KMS-11 (cell line): ENCODE data around the gene VEPH1.

Experiments
- H2AFZ ChIP-seq: fragments of 200-600 bp; sonication (generic); 2 replicates; pipeline ENCODE4 v1.6.1; 2016; ENCODE audit warnings: antibody characterized with exemption, mixed run types, low read depth
- H3K27ac ChIP-seq: fragments of 200-600 bp; sonication (generic); 2 replicates; pipeline ENCODE4 v1.6.1; 2016; ENCODE audit warnings: mild to moderate bottlenecking, mixed run types
- H3K27me3 ChIP-seq: fragments of 200-600 bp; sonication (generic); 2 replicates; pipeline ENCODE4 v1.6.1; 2017; ENCODE audit warnings: mild to moderate bottlenecking, low read depth, mixed run types, moderate library complexity; ENCODE audit not compliant: insufficient read depth
- H3K36me3 ChIP-seq: fragments of 200-600 bp; sonication (generic); 2 replicates; pipeline ENCODE4 v1.6.1; 2017; ENCODE audit warnings: mild to moderate bottlenecking, mixed run types; ENCODE audit not compliant: insufficient read depth
- H3K4me1 ChIP-seq: fragments of 200-600 bp; sonication (generic); 2 replicates; pipeline ENCODE4 v1.6.1; 2016; ENCODE audit warnings: mild to moderate bottlenecking, low read depth, mixed run types; ENCODE audit not compliant: poor library complexity, severe bottlenecking
- H3K4me2 ChIP-seq: fragments of 200-600 bp; sonication (generic); 2 replicates; pipeline ENCODE4 v1.7.0; 2016; ENCODE audit warnings: mild to moderate bottlenecking, mixed run types
- H3K4me3 ChIP-seq: fragments of 200-600 bp; sonication (generic); IDR thresholded peaks from 2 replicates; pipeline ENCODE4 v1.6.1; 2017; ENCODE audit warnings: low read depth, low read length, mixed read lengths; ENCODE audit not compliant: insufficient read depth
- H3K79me2 ChIP-seq: fragments of 200-600 bp; sonication (generic); 2 replicates; pipeline ENCODE4 v1.6.1; 2016; ENCODE audit warnings: low read depth, mixed run types; ENCODE audit not compliant: insufficient read depth
- H3K9ac ChIP-seq: fragments of 200-600 bp; sonication (generic); 2 replicates; pipeline ENCODE4 v1.6.1; 2016; ENCODE audit warnings: mild to moderate bottlenecking, mixed run types
- H4K20me1 ChIP-seq: fragments of 200-600 bp; sonication (generic); 2 replicates; pipeline ENCODE4 v1.6.1; 2016; ENCODE audit warnings: mild to moderate bottlenecking, mixed run types; ENCODE audit not compliant: insufficient read depth
- CTCF ChIP-seq: fragments of 200-600 bp; sonication (generic); conservative IDR thresholded peaks from 2 replicates; pipeline ENCODE4 v1.6.1; 2017; ENCODE audit warnings: low read depth, mild to moderate bottlenecking, antibody characterized with exemption, low read length, moderate library complexity, mixed read lengths

The VEPH1 gene

GRCh38 chr3:157408499-157409149 lies 94.6 kb downstream of the VEPH1 start:
- TF ChIP-seq CTCF, result no peak
- H2AFZ ChIP-seq, result no peak overlapping the region

GRCh38 chr3:157407769-157408168 lies 95.4 kb downstream of the VEPH1 start:
- Histone ChIP-seq H3K27ac (no peak overlapping the region), H4K20me1 (no peaks in the 10 kb centered on the region), H3K79me2 (no peaks in the 10 kb centered on the region), H3K4me2 (no peak overlapping the region), H3K27me3 (no peaks in the 10 kb centered on the region), H3K36me3 (no peaks in the 10 kb centered on the region), H3K9ac (no peak overlapping the region), H3K4me1 (no peaks in the 10 kb centered on the region), H2AFZ (no peak overlapping the region), H3K4me3 (no peak overlapping the region)
- no peak for TF ChIP-seq CTCF

More at GRCh38 chr3:157408499-157409149, 94.6 kb downstream of the VEPH1 start:
- Histone ChIP-seq H3K79me2 (no peaks in the 10 kb centered on the region), H3K4me2 (no peak overlapping the region), H3K4me1 (no peaks in the 10 kb centered on the region), H3K4me3 (no peak overlapping the region), H4K20me1 (no peaks in the 10 kb centered on the region), H3K27me3 (no peaks in the 10 kb centered on the region), H3K27ac (no peak overlapping the region), H3K9ac (no peak overlapping the region), H3K36me3 (no peaks in the 10 kb centered on the region)

- no peak overlapping the region for H3K4me3 ChIP-seq
- H3K27ac ChIP-seq, result no peak overlapping the region
- no peaks in the 10 kb centered on the region for H3K4me1 ChIP-seq
- no peaks in the 10 kb centered on the region for H4K20me1 ChIP-seq
- H3K79me2 ChIP-seq, result no peaks in the 10 kb centered on the region
- H3K9ac ChIP-seq, result no peak overlapping the region
- TF ChIP-seq CTCF, result no peak
- H2AFZ ChIP-seq, result no peak overlapping the region
- H3K4me2 ChIP-seq, result no peak overlapping the region
- H3K36me3 ChIP-seq, result no peaks in the 10 kb centered on the region
- no peaks in the 10 kb centered on the region for H3K27me3 ChIP-seq
Observed at GRCh38 chr3:157406394-157406793, 96.8 kb downstream of the VEPH1 start.

- H3K4me3 ChIP-seq, result no peak overlapping the region
- no peaks in the 10 kb centered on the region for H4K20me1 ChIP-seq
- no peaks in the 10 kb centered on the region for H3K79me2 ChIP-seq
- no peak overlapping the region for H2AFZ ChIP-seq
- H3K27ac ChIP-seq, result no peak overlapping the region
- no peaks in the 10 kb centered on the region for H3K27me3 ChIP-seq
- H3K4me2 ChIP-seq, result no peak overlapping the region
- H3K36me3 ChIP-seq, result no peaks in the 10 kb centered on the region
- no peak for TF ChIP-seq CTCF
- H3K4me1 ChIP-seq, result no peaks in the 10 kb centered on the region
- no peak overlapping the region for H3K9ac ChIP-seq
Observed at GRCh38 chr3:157405457-157405856, 97.8 kb downstream of the VEPH1 start.
